Spleen (tissue), 11 donors: Measurements from ENCODE around the gene TCF12. TPM values are rescaled to one million over a fixed set of nuclear protein-coding genes. Genes with fewer than 3 reads are reported as not detected.

ENCODE experiments used
- DNase-seq: peaks from one replicate; pipeline ENCODE4 v3.0.0-alpha.2; 2020
- H3K27ac ChIP-seq, 8 donors: fragments of 200-600 bp; sonication (generic) in 7 of 8; 1 replicate in 4 of 8; 2 replicates in 4 of 8; pipeline versions ENCODE4 v1.5.0 to v1.8.0; 2016 to 2021; ENCODE audit warnings: inconsistent platforms in 4 of 8, mild to moderate bottlenecking in 4 of 8, moderate library complexity in 1 of 8
- H3K27me3 ChIP-seq, 7 donors: fragments of 200-600 bp; sonication (generic) in 6 of 7; replicated peaks in 1 of 7; 1 replicate in 4 of 7; 2 replicates in 3 of 7; pipeline versions ENCODE4 v1.5.0 to v1.8.0; 2016 to 2021; ENCODE audit warnings: inconsistent platforms in 3 of 7, mild to moderate bottlenecking in 1 of 7
- H3K36me3 ChIP-seq, 6 donors: fragments of 200-600 bp; sonication (generic) in 5 of 6; 1 replicate in 4 of 6; 2 replicates in 2 of 6; pipeline versions ENCODE4 v1.5.0 to v1.8.0; 2016 to 2021; ENCODE audit warnings: inconsistent platforms in 2 of 6
- H3K4me1 ChIP-seq, 6 donors: fragments of 200-600 bp; sonication (generic) in 5 of 6; 1 replicate in 3 of 6; 2 replicates in 3 of 6; pipeline versions ENCODE4 v1.5.0 to v1.8.0; 2016 to 2021; ENCODE audit warnings: inconsistent platforms in 3 of 6
- H3K4me3 ChIP-seq, 8 donors: fragments of 200-600 bp; sonication (generic) in 7 of 8; 1 replicate in 4 of 8; 2 replicates in 4 of 8; pipeline versions ENCODE4 v1.5.0 to v1.8.0; 2016 to 2021; ENCODE audit warnings: inconsistent platforms in 4 of 8, mild to moderate bottlenecking in 4 of 8, moderate library complexity in 2 of 8
- H3K9me3 ChIP-seq, 8 donors: fragments of 200-600 bp; sonication (generic) in 7 of 8; 1 replicate in 4 of 8; 2 replicates in 4 of 8; pipeline versions ENCODE4 v1.5.0 to v1.8.0; 2016 to 2021; ENCODE audit warnings: inconsistent platforms in 4 of 8
- POLR2A ChIP-seq, 3 donors: fragments of 450-650 bp; IDR thresholded peaks; one replicate each; pipeline ENCODE4 v1.5.1; 2017; ENCODE audit warnings: antibody characterized with exemption in 3 of 3, mild to moderate bottlenecking in 1 of 3
- POLR2AphosphoS5 ChIP-seq, 3 donors: sonication (generic); formaldehyde crosslinking; IDR thresholded peaks; one replicate each; pipeline ENCODE4 v1.5.1; 2017; ENCODE audit warnings: antibody characterized with exemption in 3 of 3
- WGBS, 5 donors: extraction: QIAGEN DNeasy Blood & Tissue Kit in 3 of 5; methylation state at CpG; one replicate each; pipeline versions ENCODE4 v1.1.5 to v1.1.7; 2013 to 2018; 5-methylcytosine and 5-hydroxymethylcytosine counted together
- intact Hi-C: fragments of 100-400 bp; cut with DNase I; formaldehyde crosslinking; loops from one replicate; pipeline ENCODE4 v1.15.0; 2023; ENCODE audit warnings: low total_unique reads
- polyA plus RNA-seq, 3 donors: library from polyadenylated mRNA; stranded (reverse); fragments of 200-250 nt; gene quantifications; one replicate each; pipeline ENCODE4 v1.2.1, GENCODE V29; 2013
- total RNA-seq, 7 donors: library from RNA; depleted of rRNA in 3 of 7; stranded (reverse); fragments of >200 nt in 3 of 7; fragmentation: NEBNext Ultra II Directional in 4 of 7; extraction: Animal tissue kit (Norgen Biotek cat#: 25700) in 4 of 7; gene quantifications; one replicate each; pipeline versions ENCODE4 v1.1.0 to v1.2.1, GENCODE V29; 2016 to 2021
- TF ChIP-seq, protein P1 (sequence below), 11 experiments: fragments of 200-600 bp in 7 of 11; fragments of 450-650 bp in 4 of 11; sonication (generic) in 4 of 11; IDR thresholded peaks in 8 of 11; conservative IDR thresholded peaks in 3 of 11; 1 replicate in 7 of 11; 2 replicates in 4 of 11; pipeline versions ENCODE4 v1.4.0 to v1.8.0; 2016 to 2021; ENCODE audit warnings: antibody characterized with exemption in 11 of 11, inconsistent platforms in 4 of 11, mild to moderate bottlenecking in 1 of 11
- donor health status: healthy with polysubstance abuse.
- donor health status: DM: no; HTN: no; CAD: no; lungs with moderate emphysema.
- donor health status: DM: no; HTN: no; CAD: no.
- donor health status: Bipolar disorder and iron deficiency.
- donor health status: healthy.
- donor health status: DM: no; HTN: no; CAD: no.
- donor health status: DM: yes; HTN: yes; CAD: no.

Gene TCF12
- total and polyA plus RNA-seq, 10 donors = 8.3 to 139 (median 111) TPM

DNA sequence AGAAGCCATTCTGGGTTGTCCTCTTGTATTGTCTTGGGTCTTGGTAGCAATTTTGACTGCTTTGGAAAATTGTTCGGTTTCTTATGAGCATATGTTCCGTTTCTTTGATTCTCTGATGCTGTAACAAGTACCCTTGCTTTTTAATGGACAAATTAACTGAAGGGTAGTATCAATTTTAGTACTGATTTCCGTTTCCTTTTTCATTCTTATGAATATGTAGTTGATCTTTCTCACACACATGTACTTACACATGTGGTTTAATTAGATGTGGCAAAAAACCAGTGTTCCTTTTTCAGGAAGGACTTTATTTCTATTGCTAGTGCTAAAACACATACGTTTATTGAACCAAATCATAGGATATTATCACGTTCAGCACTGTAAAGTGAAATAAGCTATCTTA lies 119.1 kb downstream of the TCF12 start:
- H3K27ac ChIP-seq = no peak overlapping the region
- intact Hi-C loops = no loop called here
- no peak for TF ChIP-seq POLR2A (IDR thresholded peaks at IDR 0.05)
- no peak for TF ChIP-seq POLR2AphosphoS5 (IDR thresholded peaks at IDR 0.05)
- TF ChIP-seq, protein P1, sequence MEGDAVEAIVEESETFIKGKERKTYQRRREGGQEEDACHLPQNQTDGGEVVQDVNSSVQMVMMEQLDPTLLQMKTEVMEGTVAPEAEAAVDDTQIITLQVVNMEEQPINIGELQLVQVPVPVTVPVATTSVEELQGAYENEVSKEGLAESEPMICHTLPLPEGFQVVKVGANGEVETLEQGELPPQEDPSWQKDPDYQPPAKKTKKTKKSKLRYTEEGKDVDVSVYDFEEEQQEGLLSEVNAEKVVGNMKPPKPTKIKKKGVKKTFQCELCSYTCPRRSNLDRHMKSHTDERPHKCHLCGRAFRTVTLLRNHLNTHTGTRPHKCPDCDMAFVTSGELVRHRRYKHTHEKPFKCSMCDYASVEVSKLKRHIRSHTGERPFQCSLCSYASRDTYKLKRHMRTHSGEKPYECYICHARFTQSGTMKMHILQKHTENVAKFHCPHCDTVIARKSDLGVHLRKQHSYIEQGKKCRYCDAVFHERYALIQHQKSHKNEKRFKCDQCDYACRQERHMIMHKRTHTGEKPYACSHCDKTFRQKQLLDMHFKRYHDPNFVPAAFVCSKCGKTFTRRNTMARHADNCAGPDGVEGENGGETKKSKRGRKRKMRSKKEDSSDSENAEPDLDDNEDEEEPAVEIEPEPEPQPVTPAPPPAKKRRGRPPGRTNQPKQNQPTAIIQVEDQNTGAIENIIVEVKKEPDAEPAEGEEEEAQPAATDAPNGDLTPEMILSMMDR (IDR thresholded peaks at IDR 0.05 in 8 of 11, conservative IDR thresholded peaks at IDR 0.05 in 3 of 11) = no peak
- H3K4me1 ChIP-seq = peaks cover 0 to 61% (median 14%) of the 10 kb centered on the region in 6 donors
- H3K9me3 ChIP-seq = no peaks in the 10 kb centered on the region
- no peaks in the 10 kb centered on the region for H3K36me3 ChIP-seq
- 70 to 77% (median 74%) methylated on average over 5 of the region's 5 CpGs for WGBS, 5 donors
- H3K27me3 ChIP-seq = no peaks in the 10 kb centered on the region
- no peak for DNase-seq
- no peak overlapping the region for H3K4me3 ChIP-seq

DNA sequence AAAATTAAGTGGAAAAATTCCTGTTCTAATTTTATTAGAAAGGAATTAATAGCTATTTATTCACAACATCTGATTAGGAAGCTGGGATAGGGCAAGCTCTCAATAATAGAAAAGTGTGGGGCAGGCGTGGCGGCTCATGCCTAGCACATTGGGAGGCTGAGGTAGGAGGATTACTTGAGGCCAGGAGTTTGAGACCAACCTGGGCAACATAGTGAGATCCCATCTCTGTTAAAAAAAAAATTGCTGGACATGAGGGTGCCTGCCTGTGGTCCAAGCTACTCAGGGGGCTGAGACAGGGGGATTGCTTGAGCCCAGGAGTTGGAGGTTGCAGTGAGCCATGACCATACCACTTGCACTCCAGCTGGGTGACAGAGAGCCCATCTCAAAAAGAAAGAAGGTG lies 119.6 kb downstream of the TCF12 start:
- Histone ChIP-seq H3K27me3 (no peaks in the 10 kb centered on the region), H3K4me1 (peaks cover 0 to 57% (median 13%) of the 10 kb centered on the region in 6 donors), H3K27ac (no peak overlapping the region), H3K9me3 (no peaks in the 10 kb centered on the region), H3K36me3 (no peaks in the 10 kb centered on the region), H3K4me3 (no peak overlapping the region)
- no peak for TF ChIP-seq POLR2AphosphoS5 (IDR thresholded peaks at IDR 0.05)
- TF ChIP-seq POLR2A (IDR thresholded peaks at IDR 0.05) = no peak
- TF ChIP-seq, protein P1 (IDR thresholded peaks at IDR 0.05 in 8 of 11, conservative IDR thresholded peaks at IDR 0.05 in 3 of 11) = no peak
- DNase-seq = no peak
- intact Hi-C loops = no loop called here
- WGBS, 5 donors = 93 to 100% (median 98%) methylated on average over 2 of the region's 2 CpGs

DNA sequence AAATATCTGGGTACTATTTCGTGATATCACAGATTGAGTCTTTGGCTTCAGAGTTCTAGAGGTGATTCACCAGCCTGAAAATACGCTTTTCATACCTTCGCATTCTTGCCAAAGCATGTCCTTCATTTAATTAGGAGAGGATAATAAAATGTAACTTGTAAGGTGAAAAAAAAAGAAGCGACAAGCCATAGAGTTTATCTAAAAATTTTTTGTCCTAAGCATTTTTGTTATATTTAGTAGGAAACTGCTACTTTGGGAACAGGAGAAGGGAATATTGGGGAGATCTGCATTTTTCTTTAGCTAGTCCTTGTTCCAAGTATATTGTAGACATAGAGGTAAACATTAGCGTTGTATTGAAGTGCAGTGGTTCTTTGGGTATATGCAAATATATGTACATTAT lies 120.1 kb downstream of the TCF12 start:
- Histone ChIP-seq H3K36me3 (no peaks in the 10 kb centered on the region), H3K4me1 (peaks cover 0 to 57% (median 13%) of the 10 kb centered on the region in 6 donors), H3K27ac (no peak overlapping the region), H3K27me3 (no peaks in the 10 kb centered on the region), H3K4me3 (no peak overlapping the region), H3K9me3 (no peaks in the 10 kb centered on the region)
- intact Hi-C loops = no loop called here
- 95 to 98% (median 97%) methylated on average over 5 of the region's 5 CpGs for WGBS, 5 donors
- DNase-seq = no peak
- no peak for TF ChIP-seq POLR2AphosphoS5 (IDR thresholded peaks at IDR 0.05)
- no peak for TF ChIP-seq POLR2A (IDR thresholded peaks at IDR 0.05)
- TF ChIP-seq, protein P1 (IDR thresholded peaks at IDR 0.05 in 8 of 11, conservative IDR thresholded peaks at IDR 0.05 in 3 of 11) = no peak

DNA sequence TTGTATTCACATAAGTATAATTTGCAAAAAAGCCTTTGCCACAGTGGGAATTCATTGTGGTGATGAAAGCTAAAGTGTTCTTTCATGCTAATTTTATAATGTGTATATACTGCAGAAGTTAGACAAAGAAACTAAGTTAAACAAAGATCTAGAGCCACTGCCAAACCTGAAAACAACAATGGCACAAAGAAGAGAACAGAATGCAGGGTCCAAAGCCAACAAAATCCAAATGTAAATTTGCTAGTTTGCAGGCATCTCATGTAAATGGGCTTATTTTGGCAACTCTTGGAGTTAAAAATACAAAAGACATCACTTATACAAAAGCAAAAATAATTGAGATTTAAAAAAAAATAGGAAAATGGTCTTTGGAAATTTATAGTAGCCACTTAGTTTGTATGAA lies 123.0 kb downstream of the TCF12 start:
- H3K4me3 ChIP-seq = no peak overlapping the region
- H3K9me3 ChIP-seq = no peaks in the 10 kb centered on the region
- TF ChIP-seq, protein P1 (IDR thresholded peaks at IDR 0.05 in 8 of 11, conservative IDR thresholded peaks at IDR 0.05 in 3 of 11) = no peak
- TF ChIP-seq POLR2AphosphoS5 (IDR thresholded peaks at IDR 0.05) (no peak), POLR2A (IDR thresholded peaks at IDR 0.05) (no peak)
- peaks cover 0 to 56% (median 17%) of the 10 kb centered on the region in 6 donors for H3K4me1 ChIP-seq
- intact Hi-C loops = no loop called here
- H3K27ac ChIP-seq = no peak overlapping the region
- no peaks in the 10 kb centered on the region for H3K36me3 ChIP-seq
- H3K27me3 ChIP-seq = no peaks in the 10 kb centered on the region
- no peak for DNase-seq
